Bronchial epithelial cell (primary cell): ENCODE data around the gene DDX46. TPM values are rescaled to one million over a fixed set of nuclear protein-coding genes. Genes with fewer than 3 reads are reported as not detected.

Experiments
- DNase-seq: peaks from one replicate; pipeline ENCODE4 v3.0.0-alpha.2; 2010; ENCODE audit warnings: low read depth
- FAIRE-seq: peaks from 2 replicates; lab custom pipeline; 2011; peaks lifted over from hg19 to GRCh38; lab: Jason Lieb, UNC
- H3K27me3 ChIP-seq: 2 replicates; pipeline ENCODE4 v1.5.1; 2011; ENCODE audit warnings: low read length; ENCODE audit not compliant: control insufficient read depth, insufficient read depth
- H3K36me3 ChIP-seq: 2 replicates; pipeline ENCODE4 v1.5.1; 2011; ENCODE audit warnings: low read length; ENCODE audit not compliant: control insufficient read depth, insufficient read depth
- H3K4me3 ChIP-seq: 2 replicates; pipeline ENCODE4 v1.5.1; 2011; ENCODE audit warnings: mild to moderate bottlenecking, low read depth, low read length, control low read depth
- total RNA-seq: library from RNA; depleted of rRNA; stranded (reverse); fragments of >200 nt; gene quantifications from 2 replicates; pipeline ENCODE4 v1.2.1, GENCODE V29; 2014
- TF ChIP-seq, protein P1 (sequence below): IDR thresholded peaks from 2 replicates; pipeline ENCODE4 v1.5.1; 2011; ENCODE audit warnings: mild to moderate bottlenecking, moderate library complexity, low read length, control low read depth, inconsistent platforms; ENCODE audit not compliant: insufficient read depth, severe bottlenecking

Gene DDX46
- total RNA-seq, 1 donor from 2014 or later: 10.8 TPM

DNA sequence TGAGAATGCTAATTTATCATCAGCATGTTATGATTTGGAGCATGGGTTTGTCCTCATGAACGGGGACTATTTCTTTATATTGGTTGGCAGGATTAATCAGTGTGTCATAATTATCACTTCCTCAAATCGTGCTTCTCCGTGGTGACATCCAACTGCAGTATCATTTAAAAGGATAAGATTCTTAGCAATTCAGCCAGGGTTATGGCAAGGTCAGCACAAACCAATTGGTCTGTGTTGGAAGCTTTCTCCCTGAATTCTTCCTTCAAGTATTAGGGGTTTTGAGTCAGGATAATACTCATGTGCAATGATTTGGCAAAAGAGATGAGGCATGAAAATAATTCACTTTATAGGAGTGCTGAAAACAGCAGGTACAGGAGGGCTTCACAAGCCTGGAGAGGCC is 25.8 kb upstream of the DDX46 start:
- no peak for FAIRE-seq
- Histone ChIP-seq H3K27me3 (no peaks in the 10 kb centered on the region), H3K4me3 (no peak overlapping the region), H3K36me3 (no peaks in the 10 kb centered on the region)
- no peak for DNase-seq
- TF ChIP-seq, protein P1, sequence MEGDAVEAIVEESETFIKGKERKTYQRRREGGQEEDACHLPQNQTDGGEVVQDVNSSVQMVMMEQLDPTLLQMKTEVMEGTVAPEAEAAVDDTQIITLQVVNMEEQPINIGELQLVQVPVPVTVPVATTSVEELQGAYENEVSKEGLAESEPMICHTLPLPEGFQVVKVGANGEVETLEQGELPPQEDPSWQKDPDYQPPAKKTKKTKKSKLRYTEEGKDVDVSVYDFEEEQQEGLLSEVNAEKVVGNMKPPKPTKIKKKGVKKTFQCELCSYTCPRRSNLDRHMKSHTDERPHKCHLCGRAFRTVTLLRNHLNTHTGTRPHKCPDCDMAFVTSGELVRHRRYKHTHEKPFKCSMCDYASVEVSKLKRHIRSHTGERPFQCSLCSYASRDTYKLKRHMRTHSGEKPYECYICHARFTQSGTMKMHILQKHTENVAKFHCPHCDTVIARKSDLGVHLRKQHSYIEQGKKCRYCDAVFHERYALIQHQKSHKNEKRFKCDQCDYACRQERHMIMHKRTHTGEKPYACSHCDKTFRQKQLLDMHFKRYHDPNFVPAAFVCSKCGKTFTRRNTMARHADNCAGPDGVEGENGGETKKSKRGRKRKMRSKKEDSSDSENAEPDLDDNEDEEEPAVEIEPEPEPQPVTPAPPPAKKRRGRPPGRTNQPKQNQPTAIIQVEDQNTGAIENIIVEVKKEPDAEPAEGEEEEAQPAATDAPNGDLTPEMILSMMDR: no peak

DNA sequence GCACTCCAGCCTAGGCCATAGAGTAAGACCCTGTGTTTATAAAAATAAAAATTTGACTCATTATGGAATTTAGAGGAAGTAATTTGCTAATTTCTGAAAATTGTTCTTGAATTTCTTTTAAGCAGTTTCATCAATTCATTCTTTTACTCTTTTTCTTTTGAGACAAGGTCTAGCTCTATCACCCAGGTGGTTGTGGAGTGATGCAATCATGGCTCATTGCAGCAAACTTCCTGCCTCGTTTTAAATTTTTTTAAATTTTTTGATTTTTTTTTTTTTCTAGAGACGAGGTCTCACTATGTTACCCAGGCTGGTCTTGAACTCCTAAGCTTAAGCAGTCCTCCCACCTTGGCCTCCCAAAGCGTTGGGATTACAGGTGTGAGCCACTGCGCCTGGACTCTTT is 23.3 kb upstream of the DDX46 start:
- FAIRE-seq (no peak), DNase-seq (no peak)
- TF ChIP-seq, protein P1: no peak

DNA sequence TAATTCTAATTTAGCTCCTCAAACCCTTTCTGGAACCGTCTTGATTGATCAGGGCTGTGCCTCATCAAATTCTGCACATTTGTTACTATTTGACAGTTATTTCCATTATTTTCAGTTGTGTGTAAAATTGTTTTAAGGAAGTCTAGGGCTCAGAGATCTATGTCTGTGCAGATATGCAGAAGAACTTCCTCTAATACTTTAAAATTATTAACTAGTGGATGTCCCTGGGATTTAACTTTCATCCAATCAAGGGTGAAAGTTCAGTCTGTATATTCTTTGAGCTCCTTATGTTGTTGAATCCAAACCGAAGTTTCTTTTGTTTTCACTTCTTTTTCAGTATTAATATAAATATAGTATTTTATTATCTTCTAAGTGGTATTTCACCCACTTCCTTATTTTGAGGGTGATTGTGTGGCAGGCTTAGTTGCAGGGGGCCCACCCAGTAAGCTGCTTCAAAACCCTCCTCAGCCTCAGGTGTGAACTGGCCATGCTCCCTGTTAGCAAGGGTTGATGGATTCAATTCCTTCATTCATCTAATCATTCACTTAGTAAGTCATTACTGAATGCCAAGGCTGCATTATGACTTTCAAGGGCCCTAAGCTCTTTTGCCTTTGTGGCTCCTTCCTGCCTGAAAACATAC is 22.3 kb upstream of the DDX46 start:
- Histone ChIP-seq H3K27me3 (no peaks in the 10 kb centered on the region), H3K4me3 (no peak overlapping the region), H3K36me3 (no peaks in the 10 kb centered on the region)
- DNase-seq (no peak), FAIRE-seq (no peak)
- TF ChIP-seq, protein P1: no peak

More for the DNA sequence above, 23.3 kb upstream of the DDX46 start:
- no peak overlapping the region for H3K4me3 ChIP-seq
- H3K27me3 ChIP-seq: no peaks in the 10 kb centered on the region
- H3K36me3 ChIP-seq: no peaks in the 10 kb centered on the region

DNA sequence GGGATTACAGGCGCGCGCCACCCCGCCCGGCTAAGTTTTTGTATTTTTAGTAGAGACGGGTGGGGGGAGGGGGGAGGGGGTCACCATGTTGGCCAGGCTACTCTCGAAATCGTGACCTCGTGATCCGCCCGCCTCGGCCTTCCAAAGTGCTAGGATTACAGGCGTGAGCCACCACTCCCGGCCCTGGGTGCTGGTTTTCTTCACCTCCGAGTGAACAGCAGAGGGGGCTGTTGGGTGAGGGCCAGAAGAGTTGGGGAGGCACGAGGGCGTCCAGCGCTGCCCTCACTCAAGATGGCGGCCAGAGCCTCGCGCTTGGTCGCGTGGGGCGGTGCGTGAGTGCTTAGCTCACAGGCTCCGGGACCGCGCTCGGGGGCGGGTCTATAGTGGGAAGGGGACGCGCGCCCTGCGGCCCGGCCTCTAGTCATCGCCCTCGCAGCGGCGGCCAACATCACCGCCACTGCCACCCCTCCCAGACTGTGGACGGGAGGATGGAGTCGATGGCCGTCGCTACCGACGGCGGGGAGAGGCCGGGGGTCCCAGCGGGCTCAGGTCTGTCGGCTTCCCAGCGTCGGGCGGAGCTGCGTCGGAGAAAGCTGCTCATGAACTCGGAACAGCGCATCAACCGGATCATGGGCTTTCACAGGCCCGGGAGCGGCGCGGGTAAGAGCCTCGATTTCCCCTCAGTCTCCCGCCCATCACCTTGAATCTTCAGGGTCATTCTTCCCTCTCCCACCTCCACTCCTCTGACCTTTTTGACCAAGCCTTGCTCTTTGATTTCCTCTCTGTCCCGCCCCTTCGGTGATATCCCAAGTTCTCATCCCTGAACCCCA is 20.2 kb upstream of the DDX46 start, which contains the start of gene CAMLG:
Gene CAMLG (plus strand): TSS at position 416 of the 830 bp plus-strand sequence. CDS start 73 bp downstream, at position 489.
- peak within 1 kb of the TSS; percentile 78 for H3K4me3 ChIP-seq
- FAIRE-seq: no peak
- no peaks in the 10 kb centered on the region for H3K27me3 ChIP-seq
- peak; percentile 92 for DNase-seq
- no peaks in the 10 kb centered on the region for H3K36me3 ChIP-seq
- TF ChIP-seq, protein P1: peak; percentile 73

DNA sequence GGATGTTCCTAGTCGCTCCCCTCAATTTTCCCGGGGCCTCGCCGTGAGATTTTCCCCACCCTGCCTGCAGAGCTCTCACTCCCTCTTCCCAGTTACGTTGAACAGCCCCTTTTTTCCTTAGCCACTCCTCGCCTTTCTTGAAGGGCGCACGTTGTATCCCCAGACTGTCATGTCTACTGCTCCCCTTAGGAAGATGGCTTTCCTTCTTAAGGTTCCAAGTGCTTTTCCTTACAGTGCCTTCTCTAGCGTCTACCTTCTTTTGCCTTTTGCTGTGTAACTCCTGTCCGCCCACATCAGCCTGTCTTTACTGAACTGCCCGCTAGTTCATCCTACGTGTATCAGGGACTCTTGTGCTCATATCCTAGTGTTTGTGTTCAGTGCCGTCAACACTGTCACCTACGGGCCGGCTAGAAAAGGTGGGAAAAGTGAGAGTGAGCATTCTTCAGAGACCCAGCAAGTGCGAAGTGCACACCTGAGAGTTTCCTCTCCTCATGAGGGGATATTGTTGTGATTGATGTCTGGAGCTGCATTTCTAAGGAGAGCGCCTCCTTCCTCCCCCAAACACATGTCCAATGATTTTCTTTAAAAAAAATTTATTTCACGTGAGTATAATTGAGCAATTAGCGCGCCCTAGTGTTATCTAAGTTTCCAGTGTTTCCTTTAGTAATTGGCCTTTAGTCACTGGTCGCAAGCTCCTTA is 19.5 kb upstream of the DDX46 start:
- Histone ChIP-seq H3K27me3 (no peaks in the 10 kb centered on the region), H3K4me3 (peak overlapping the region; percentile 78), H3K36me3 (no peaks in the 10 kb centered on the region)
- DNase-seq: peak; percentile 68
- no peak for FAIRE-seq
- TF ChIP-seq, protein P1: peak; percentile 22
